ENCODE measurements around the gene ARSD. TPM values are rescaled to one million over a fixed set of nuclear protein-coding genes. Genes with fewer than 3 reads are reported as not detected.
"Not testable (repeated sequence)": the region's sequence is repeated elsewhere in the genome, so short reads cannot be mapped to it uniquely, and the experiment has no call there.

Gene ARSD
- polyA plus RNA-seq, 3 donors = 47.3 to 84.1 (median 48.1) TPM

- no peak for DNase-seq (ENCODE audit: extremely low read depth in 1 of 11, low read depth in 9 of 11, low spot score in 4 of 11)
These were observed 25.8 kb downstream of the ARSD start for GRCh38 chrX:2903366-2903765.

GRCh38 chrX:2902841-2903240 lies 26.3 kb downstream of the ARSD start:
- DNase-seq (ENCODE audit: extremely low read depth in 1 of 11, low read depth in 9 of 11, low spot score in 4 of 11) = no peak

GRCh38 chrX:2901367-2902036 lies 27.6 kb downstream of the ARSD start:
- DNase-seq (ENCODE audit: extremely low read depth in 1 of 11, low read depth in 9 of 11, low spot score in 4 of 11) = no peak

GRCh38 chrX:2898846-2899512 lies 30.2 kb downstream of the ARSD start:
- DNase-seq (ENCODE audit: extremely low read depth in 1 of 11, low read depth in 9 of 11, low spot score in 4 of 11) = peak in 2 of 11 donors; percentile 74 to 77

- DNase-seq (ENCODE audit: extremely low read depth in 1 of 11, low read depth in 9 of 11, low spot score in 4 of 11) = peak in 3 of 11 donors; percentile 44 to 69 (median 60)
These were observed 31.2 kb downstream of the ARSD start for GRCh38 chrX:2897690-2898623.

GRCh38 chrX:2897311-2897689 lies 31.8 kb downstream of the ARSD start:
- no peak for DNase-seq (ENCODE audit: extremely low read depth in 1 of 11, low read depth in 9 of 11, low spot score in 4 of 11)

- DNase-seq (ENCODE audit: extremely low read depth in 1 of 11, low read depth in 9 of 11, low spot score in 4 of 11) = peak in 2 of 11 donors; percentile 23 to 32
These were observed 34.2 kb downstream of the ARSD start for GRCh38 chrX:2894885-2895292.

GRCh38 chrX:2892816-2893215 lies 36.3 kb downstream of the ARSD start:
- no peak for DNase-seq (ENCODE audit: extremely low read depth in 1 of 11, low read depth in 9 of 11, low spot score in 4 of 11)

- DNase-seq (ENCODE audit: extremely low read depth in 1 of 11, low read depth in 9 of 11, low spot score in 4 of 11) = not testable (repeated sequence)
These were observed 38.3 kb downstream of the ARSD start for GRCh38 chrX:2890536-2891460.

GRCh38 chrX:2889706-2890490 lies 39.2 kb downstream of the ARSD start:
- DNase-seq (ENCODE audit: extremely low read depth in 1 of 11, low read depth in 9 of 11, low spot score in 4 of 11) = not testable (repeated sequence)

- DNase-seq (ENCODE audit: extremely low read depth in 1 of 11, low read depth in 9 of 11, low spot score in 4 of 11) = no peak
These were observed 40.0 kb downstream of the ARSD start for GRCh38 chrX:2889045-2889605.

GRCh38 chrX:2888309-2888708 lies 40.8 kb downstream of the ARSD start:
- DNase-seq (ENCODE audit: extremely low read depth in 1 of 11, low read depth in 9 of 11, low spot score in 4 of 11) = no peak

GRCh38 chrX:2883770-2884169 lies 45.4 kb downstream of the ARSD start:
- no peak for DNase-seq (ENCODE audit: extremely low read depth in 1 of 11, low read depth in 9 of 11, low spot score in 4 of 11)

GRCh38 chrX:2879670-2880069 lies 49.5 kb downstream of the ARSD start:
- no peak for DNase-seq (ENCODE audit: extremely low read depth in 1 of 11, low read depth in 9 of 11, low spot score in 4 of 11)

- no peak for DNase-seq (ENCODE audit: extremely low read depth in 1 of 11, low read depth in 9 of 11, low spot score in 4 of 11)
These were observed 50.6 kb downstream of the ARSD start for GRCh38 chrX:2878563-2878962.

- DNase-seq (ENCODE audit: extremely low read depth in 1 of 11, low read depth in 9 of 11, low spot score in 4 of 11) = no peak
These were observed 53.2 kb downstream of the ARSD start for GRCh38 chrX:2875798-2876399.

GRCh38 chrX:2875136-2875481 lies 54.0 kb downstream of the ARSD start:
- no peak for DNase-seq (ENCODE audit: extremely low read depth in 1 of 11, low read depth in 9 of 11, low spot score in 4 of 11)

Measured in renal cortex interstitium (tissue), 11 donors.